Hepatocyte (in vitro differentiated cells): Measurements from ENCODE around the gene SLIT1. TPM values are rescaled to one million over a fixed set of nuclear protein-coding genes. Genes with fewer than 3 reads are reported as not detected.

ENCODE experiments used
- DNase-seq: peaks from one replicate; pipeline ENCODE4 v3.0.0-alpha.2; 2016; ENCODE audit warnings: low spot score
- H2AFZ ChIP-seq: fragments of 200-600 bp; sonication (generic); 2 replicates; pipeline ENCODE4 v1.6.0; 2016; ENCODE audit warnings: antibody characterized with exemption, mild to moderate bottlenecking
- H3K27ac ChIP-seq: fragments of 200-600 bp; sonication (generic); 2 replicates; pipeline ENCODE4 v1.5.1; 2016; ENCODE audit warnings: mild to moderate bottlenecking
- H3K27me3 ChIP-seq: fragments of 200-600 bp; sonication (generic); 2 replicates; pipeline ENCODE4 v1.6.1; 2016
- H3K36me3 ChIP-seq: fragments of 200-600 bp; sonication (generic); replicated peaks from 2 replicates; pipeline ENCODE4 v1.5.1; 2016; ENCODE audit warnings: low read depth; ENCODE audit not compliant: insufficient read depth
- H3K4me1 ChIP-seq: fragments of 200-600 bp; sonication (generic); 2 replicates; pipeline ENCODE4 v1.5.1; 2016; ENCODE audit warnings: mild to moderate bottlenecking, moderate library complexity; ENCODE audit not compliant: insufficient read depth
- H3K4me2 ChIP-seq: fragments of 200-600 bp; sonication (generic); 2 replicates; pipeline ENCODE4 v1.6.0; 2016
- H3K4me3 ChIP-seq: fragments of 200-600 bp; sonication (generic); 2 replicates; pipeline ENCODE4 v1.5.1; 2016; ENCODE audit warnings: mild to moderate bottlenecking
- H3K79me2 ChIP-seq: fragments of 200-600 bp; sonication (generic); 2 replicates; pipeline ENCODE4 v1.6.0; 2017; ENCODE audit warnings: mild to moderate bottlenecking
- H3K9me2 ChIP-seq: fragments of 200-600 bp; sonication (generic); replicated peaks from 2 replicates; pipeline ENCODE4 v1.6.0; 2017; ENCODE audit warnings: mild to moderate bottlenecking; ENCODE audit not compliant: insufficient read depth
- H3K9me3 ChIP-seq: fragments of 200-600 bp; sonication (generic); 2 replicates; pipeline ENCODE4 v1.5.1; 2016; ENCODE audit warnings: low read depth, mild to moderate bottlenecking
- H4K20me1 ChIP-seq: fragments of 200-600 bp; sonication (generic); 2 replicates; pipeline ENCODE4 v1.6.0; 2016; ENCODE audit warnings: mild to moderate bottlenecking; ENCODE audit not compliant: insufficient read depth, poor library complexity, severe bottlenecking
- CTCF ChIP-seq: fragments of 200-600 bp; sonication (generic); IDR thresholded peaks from 2 replicates; pipeline ENCODE4 v1.5.1; 2016; ENCODE audit warnings: antibody characterized with exemption, mild to moderate bottlenecking; ENCODE audit not compliant: poor library complexity
- EZH2 ChIP-seq: fragments of 200-600 bp; sonication (generic); IDR thresholded peaks from 2 replicates; pipeline ENCODE4 v1.6.1; 2016; ENCODE audit warnings: antibody characterized with exemption, mild to moderate bottlenecking, borderline replicate concordance
- EZH2phosphoT487 ChIP-seq: fragments of 200-600 bp; sonication (generic); IDR thresholded peaks from one replicate; pipeline ENCODE4 v1.6.1; 2018; ENCODE audit warnings: antibody characterized with exemption, mild to moderate bottlenecking, low read depth, moderate library complexity; ENCODE audit not compliant: unreplicated experiment, severe bottlenecking
- whole genome bisulfite sequencing: methylation state at CpG from one replicate; pipeline ENCODE4 v1.1.6; 2016; ENCODE audit warnings: low lambda C conversion rate; ENCODE audit errors: missing lambda C conversion rate; 5-methylcytosine and 5-hydroxymethylcytosine counted together
- polyA plus RNA-seq: library from polyadenylated mRNA; unstranded; fragments of >200 nt; fragmentation: Nextera tagmentation; extraction: Ambion mirVana; gene quantifications from 2 replicates; pipeline ENCODE4 v1.2.1, GENCODE V29; 2016
- total RNA-seq: library from RNA; depleted of rRNA; stranded (reverse); fragments of >200 nt; gene quantifications from 2 replicates; pipeline ENCODE4 v1.2.3, GENCODE V29; 2014

Gene SLIT1
- total and polyA plus RNA-seq, 2 experiments from 2014 or later: 0.47 to 0.65 TPM

- Histone ChIP-seq H3K4me3 (no peak overlapping the region), H4K20me1 (no peaks in the 10 kb centered on the region), H3K79me2 (no peaks in the 10 kb centered on the region), H3K9me2 (no peaks in the 10 kb centered on the region), H3K27ac (no peak overlapping the region), H3K27me3 (peaks cover 17% of the 10 kb centered on the region), H2AFZ (no peak overlapping the region), H3K4me2 (no peak overlapping the region), H3K9me3 (no peaks in the 10 kb centered on the region), H3K4me1 (peaks cover 10% of the 10 kb centered on the region), H3K36me3 (no peaks in the 10 kb centered on the region)
- WGBS: 74% methylated on average over 2 of the region's 2 CpGs
- no peak for TF ChIP-seq EZH2
- TF ChIP-seq EZH2phosphoT487: no peak
- no peak for TF ChIP-seq CTCF
- no peak for DNase-seq
Measured at GRCh38 chr10:97144297-97144696, 41.5 kb downstream of the SLIT1 start.

- no peak for DNase-seq
- Histone ChIP-seq H2AFZ (no peak overlapping the region), H3K27me3 (peaks cover 26% of the 10 kb centered on the region), H3K4me1 (peaks cover 10% of the 10 kb centered on the region), H4K20me1 (no peaks in the 10 kb centered on the region), H3K27ac (no peak overlapping the region), H3K79me2 (no peaks in the 10 kb centered on the region), H3K4me3 (no peak overlapping the region), H3K9me3 (no peaks in the 10 kb centered on the region), H3K4me2 (no peak overlapping the region), H3K9me2 (no peaks in the 10 kb centered on the region), H3K36me3 (no peaks in the 10 kb centered on the region)
- 98% methylated on average over 2 of the region's 2 CpGs for WGBS
- no peak for TF ChIP-seq CTCF
- no peak for TF ChIP-seq EZH2
- TF ChIP-seq EZH2phosphoT487: no peak
Measured at GRCh38 chr10:97142834-97143233, 42.9 kb downstream of the SLIT1 start.

- H2AFZ ChIP-seq: no peak overlapping the region
Measured at GRCh38 chr10:97140902-97141745, 44.6 kb downstream of the SLIT1 start.

More at GRCh38 chr10:97140902-97141745, 44.6 kb downstream of the SLIT1 start:
- Histone ChIP-seq H3K9me3 (no peaks in the 10 kb centered on the region), H3K36me3 (no peaks in the 10 kb centered on the region), H3K4me1 (peaks cover 10% of the 10 kb centered on the region), H3K79me2 (no peaks in the 10 kb centered on the region), H4K20me1 (no peaks in the 10 kb centered on the region), H3K4me2 (peak overlapping the region; percentile 64), H3K27ac (peak overlapping the region; percentile 84), H3K4me3 (no peak overlapping the region), H3K27me3 (peaks cover 26% of the 10 kb centered on the region), H3K9me2 (no peaks in the 10 kb centered on the region)
- no peak for TF ChIP-seq EZH2phosphoT487
- no peak for TF ChIP-seq EZH2
- TF ChIP-seq CTCF: no peak
- 49% methylated on average over 23 of the region's 23 CpGs for WGBS
- DNase-seq: peak; percentile 38
